ENCODE results near the gene PRSS36.

DNA sequence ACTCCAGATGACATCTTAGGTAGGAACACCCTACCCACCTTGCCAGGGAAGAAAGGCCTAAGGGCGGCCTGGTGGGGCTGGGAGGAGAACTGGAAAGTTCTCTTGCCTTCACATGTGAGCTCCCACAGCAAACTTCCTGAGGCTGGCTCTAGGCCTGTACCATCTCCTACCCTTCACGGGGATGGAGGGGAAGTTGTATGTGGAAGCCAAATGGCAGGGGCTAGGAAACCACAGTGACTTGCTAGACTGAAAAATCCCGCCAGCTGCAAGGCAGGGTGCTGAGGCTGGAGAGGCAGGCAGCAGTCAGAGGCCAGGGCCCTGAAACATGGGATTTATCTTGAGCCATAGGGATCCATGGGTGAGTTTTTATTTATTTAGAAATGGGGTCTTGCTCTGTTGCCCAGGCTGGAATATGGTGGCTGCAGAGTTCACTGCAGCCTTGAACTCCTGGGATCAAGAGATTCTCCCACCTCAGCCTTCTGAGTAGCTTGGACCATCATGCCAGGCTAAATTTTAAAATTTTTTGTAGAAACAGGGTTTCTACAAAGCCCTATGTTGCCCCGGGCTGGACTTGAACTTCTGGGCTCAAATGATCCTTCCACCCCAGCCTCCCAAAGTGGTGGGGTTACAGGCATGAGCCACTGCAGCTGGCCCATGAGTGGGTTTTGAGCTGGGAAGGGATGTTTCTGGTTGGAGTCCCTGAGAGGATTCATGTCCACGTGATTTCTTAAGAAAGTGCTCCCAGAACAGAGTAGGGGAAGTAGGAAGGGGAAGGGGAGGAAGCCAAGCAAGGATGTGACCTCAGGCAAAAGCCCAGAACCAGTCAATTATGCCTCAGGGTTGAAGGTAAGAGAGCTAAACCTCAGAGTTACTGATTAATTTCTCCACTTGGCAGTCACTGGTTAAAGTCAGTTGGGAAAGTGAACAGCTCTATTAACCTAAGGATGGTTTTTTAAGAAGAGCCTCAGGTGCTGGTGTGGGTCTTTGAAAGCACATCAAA is 36.4 kb downstream of the PRSS36 start:
- TF ChIP-seq, protein P1, sequence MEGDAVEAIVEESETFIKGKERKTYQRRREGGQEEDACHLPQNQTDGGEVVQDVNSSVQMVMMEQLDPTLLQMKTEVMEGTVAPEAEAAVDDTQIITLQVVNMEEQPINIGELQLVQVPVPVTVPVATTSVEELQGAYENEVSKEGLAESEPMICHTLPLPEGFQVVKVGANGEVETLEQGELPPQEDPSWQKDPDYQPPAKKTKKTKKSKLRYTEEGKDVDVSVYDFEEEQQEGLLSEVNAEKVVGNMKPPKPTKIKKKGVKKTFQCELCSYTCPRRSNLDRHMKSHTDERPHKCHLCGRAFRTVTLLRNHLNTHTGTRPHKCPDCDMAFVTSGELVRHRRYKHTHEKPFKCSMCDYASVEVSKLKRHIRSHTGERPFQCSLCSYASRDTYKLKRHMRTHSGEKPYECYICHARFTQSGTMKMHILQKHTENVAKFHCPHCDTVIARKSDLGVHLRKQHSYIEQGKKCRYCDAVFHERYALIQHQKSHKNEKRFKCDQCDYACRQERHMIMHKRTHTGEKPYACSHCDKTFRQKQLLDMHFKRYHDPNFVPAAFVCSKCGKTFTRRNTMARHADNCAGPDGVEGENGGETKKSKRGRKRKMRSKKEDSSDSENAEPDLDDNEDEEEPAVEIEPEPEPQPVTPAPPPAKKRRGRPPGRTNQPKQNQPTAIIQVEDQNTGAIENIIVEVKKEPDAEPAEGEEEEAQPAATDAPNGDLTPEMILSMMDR (IDR thresholded peaks at IDR 0.05 in 8 of 11, conservative IDR thresholded peaks at IDR 0.05 in 3 of 11), result no peak
- no peak for TF ChIP-seq POLR2A (IDR thresholded peaks at IDR 0.05)
